GM12878 (cell line): Measurements from ENCODE around the gene ANKRD53. TPM values are rescaled to one million over a fixed set of nuclear protein-coding genes. Genes with fewer than 3 reads are reported as not detected.
A peak's percentile ranks its signal among the peaks of the same experiment; 100 is the strongest.

Experiments used
- ATAC-seq: fragments of 200-7000 bp; cut with Tn5 transposase; 3 replicates; pipeline ENCODE4 v1.9.1; 2020; ENCODE audit warnings: mild to moderate bottlenecking, moderate library complexity
- BruUV-seq: library from RNA; stranded (reverse); fragments of 400-500 nt; replicated peaks from 2 replicates; lab custom pipeline; 2021; lab: Mats Ljungman, UMichigan
- CTCF ChIA-PET: fragments of 300-600 bp; sonication (Branson Sonifier 250); formaldehyde crosslinking; extraction: SDS; loops from one replicate; lab custom pipeline; 2021; ENCODE audit warnings: inconsistent platforms; lab: Yijun Ruan, JAX
- POLR2A ChIA-PET: fragments of 350-600 bp; formaldehyde crosslinking; extraction: SDS; loops from one replicate; lab custom pipeline; 2021; ENCODE audit warnings: inconsistent platforms; lab: Charles Lee
- RAD21 ChIA-PET: fragments of 300-600 bp; sonication (Branson Sonifier 250); formaldehyde crosslinking; loops from one replicate; lab custom pipeline; 2023; ENCODE audit warnings: antibody characterized with exemption; ENCODE audit not compliant: unreplicated experiment; lab: Charles Lee
- SMC1A ChIA-PET: fragments of 300-600 bp; sonication (Branson Sonifier 250); formaldehyde crosslinking; loops from one replicate; lab custom pipeline; 2023; ENCODE audit not compliant: unreplicated experiment, uncharacterized antibody; lab: Charles Lee
- DNase-seq: peaks from one replicate; pipeline ENCODE4 v3.0.0-alpha.2; 2011; ENCODE audit warnings: low read depth, low spot score
- FAIRE-seq: peaks from 3 replicates; lab custom pipeline; 2011; peaks lifted over from hg19 to GRCh38; lab: Jason Lieb, UNC
- H2AFZ ChIP-seq: 2 replicates; pipeline ENCODE4 v1.6.0; 2011; ENCODE audit warnings: low read depth, low read length, control low read depth; ENCODE audit not compliant: control insufficient read depth
- H3K27ac ChIP-seq: 2 replicates; pipeline ENCODE4 v1.5.1; 2011; ENCODE audit warnings: control low read depth; ENCODE audit not compliant: control insufficient read depth, insufficient read depth
- H3K27me3 ChIP-seq, 2 experiments: replicated peaks in 1 of 2; 2 replicates each; pipeline versions ENCODE4 v1.6.0 to v1.6.1; 2011; ENCODE audit warnings: low read length in 1 of 2; ENCODE audit not compliant: control insufficient read depth in 2 of 2, insufficient read depth in 2 of 2
- H3K36me3 ChIP-seq, 2 experiments: 2 replicates each; pipeline ENCODE4 v1.5.1; 2011; ENCODE audit warnings: low read length in 1 of 2; ENCODE audit not compliant: control insufficient read depth in 2 of 2, insufficient read depth in 2 of 2
- H3K4me1 ChIP-seq: 2 replicates; pipeline ENCODE4 v1.6.1; 2011; ENCODE audit warnings: mild to moderate bottlenecking, low read length, moderate library complexity, mixed read lengths; ENCODE audit not compliant: control insufficient read depth, insufficient read depth
- H3K4me2 ChIP-seq: 2 replicates; pipeline ENCODE4 v1.6.0; 2011; ENCODE audit warnings: control low read depth; ENCODE audit not compliant: control insufficient read depth, insufficient read depth
- H3K4me3 ChIP-seq: fragments of 200-600 bp; sonication (generic); 2 replicates; pipeline ENCODE4 v1.5.1; 2016
- H3K79me2 ChIP-seq: 2 replicates; pipeline ENCODE4 v1.6.0; 2011; ENCODE audit warnings: low read length; ENCODE audit not compliant: control insufficient read depth, insufficient read depth
- H3K9ac ChIP-seq: 2 replicates; pipeline ENCODE4 v1.8.0; 2011; ENCODE audit warnings: low read length, control low read depth, mixed read lengths; ENCODE audit not compliant: control insufficient read depth, insufficient read depth
- H3K9me3 ChIP-seq: replicated peaks from 3 replicates; pipeline ENCODE4 v1.5.1; 2011; ENCODE audit warnings: mild to moderate bottlenecking, low read length; ENCODE audit not compliant: control insufficient read depth, insufficient read depth
- H4K20me1 ChIP-seq: 2 replicates; pipeline ENCODE4 v1.6.0; 2011; ENCODE audit not compliant: control insufficient read depth, insufficient read depth
- HCFC1 ChIP-seq: fragments of 150-350 bp; IDR thresholded peaks from 2 replicates; pipeline ENCODE4 v1.6.1; 2014; ENCODE audit warnings: low read length
- IRF4 ChIP-seq: IDR thresholded peaks from 2 replicates; pipeline ENCODE4 v1.6.1; 2011; ENCODE audit warnings: low read depth, low read length
- MTA3 ChIP-seq: IDR thresholded peaks from 2 replicates; pipeline ENCODE4 v1.6.1; 2012; ENCODE audit warnings: low read length, inconsistent platforms, borderline replicate concordance
- MYC ChIP-seq: IDR thresholded peaks from 2 replicates; pipeline ENCODE4 v1.6.1; 2011; ENCODE audit warnings: mild to moderate bottlenecking, low read length, moderate library complexity, inconsistent platforms; ENCODE audit not compliant: insufficient read depth, insufficient replicate concordance, insufficient read length, severe bottlenecking
- NR2F1 ChIP-seq: fragments of 450-650 bp; conservative IDR thresholded peaks from 2 replicates; pipeline ENCODE4 v1.6.1; 2017; ENCODE audit warnings: mild to moderate bottlenecking
- PAX8 ChIP-seq: fragments of 450-650 bp; IDR thresholded peaks from 2 replicates; pipeline ENCODE4 v1.6.1; 2017; ENCODE audit warnings: mild to moderate bottlenecking, moderate library complexity
- RUNX3 ChIP-seq: IDR thresholded peaks from 2 replicates; pipeline ENCODE4 v1.6.1; 2012; ENCODE audit warnings: low read length, inconsistent platforms
- SMC3 ChIP-seq: IDR thresholded peaks from 2 replicates; pipeline ENCODE4 v1.6.1; 2011; ENCODE audit warnings: low read length, improper control_type of control experiment, borderline replicate concordance
- SREBF1 ChIP-seq: IDR thresholded peaks from 2 replicates; pipeline ENCODE4 v1.6.1; 2012; ENCODE audit warnings: mild to moderate bottlenecking, low read length
- SREBF2 ChIP-seq: IDR thresholded peaks from 2 replicates; pipeline ENCODE4 v1.6.1; 2012; ENCODE audit warnings: mild to moderate bottlenecking, low read length
- TARDBP ChIP-seq: IDR thresholded peaks from 2 replicates; pipeline ENCODE4 v1.6.1; 2016; ENCODE audit warnings: borderline replicate concordance
- TCF3 ChIP-seq: IDR thresholded peaks from 2 replicates; pipeline ENCODE4 v1.6.1; 2012; ENCODE audit warnings: low read depth, mild to moderate bottlenecking, low read length, borderline replicate concordance; ENCODE audit not compliant: insufficient read depth
- YY1 ChIP-seq: IDR thresholded peaks from 2 replicates; pipeline ENCODE4 v1.6.1; 2011; ENCODE audit warnings: low read depth, mild to moderate bottlenecking, low read length
- ZNF207 ChIP-seq: fragments of 450-650 bp; IDR thresholded peaks from 2 replicates; pipeline ENCODE4 v1.6.1; 2014; ENCODE audit warnings: antibody characterized with exemption, mild to moderate bottlenecking, borderline replicate concordance
- WGBS: methylation state at CpG from one replicate; pipeline ENCODE4 v1.1.6; 2016; ENCODE audit warnings: low lambda C conversion rate; ENCODE audit not compliant: insufficient replicate concordance, insufficient coverage; ENCODE audit errors: missing lambda C conversion rate; 5-methylcytosine and 5-hydroxymethylcytosine counted together
- in situ Hi-C: fragments of 300-500 bp; cut with MboI; formaldehyde crosslinking; loops from 9 replicates; pipeline ENCODE4 v1.14.3; 2018; ENCODE audit warnings: mixed read lengths
- intact Hi-C: fragments of 100-400 bp; cut with micrococcal nuclease; formaldehyde crosslinking; loops from one replicate; pipeline ENCODE4 v1.14.2; 2022; ENCODE audit not compliant: unreplicated experiment
- polyA plus RNA-seq, 11 experiments: library from polyadenylated mRNA; depleted of rRNA in 4 of 11; unstranded in 6 of 11; stranded (reverse) in 5 of 11; fragments of >200 nt; fragmentation: Nextera tagmentation in 4 of 11; fragmentation: Illumina TruSeq in 1 of 11; extraction: Ambion mirVana in 4 of 11; extraction: Trizol in 1 of 11; gene quantifications; 1 replicate in 1 of 11; 2 replicates in 10 of 11; pipeline versions ENCODE4 v1.2.1 to v1.2.3, GENCODE V29; 2011 to 2016; ENCODE audit warnings: inconsistent platforms in 2 of 11, missing spikeins in 2 of 11, low read depth in 1 of 11
- total RNA-seq, 4 experiments: library from RNA; depleted of rRNA in 3 of 4; stranded (reverse); fragments of >200 nt in 3 of 4; fragmentation: Illumina TruSeq in 1 of 4; extraction: Trizol in 1 of 4; gene quantifications; 2 replicates each; pipeline versions ENCODE4 v1.2.1 to v1.2.3, GENCODE V29; 2013 to 2021
- TF ChIP-seq, protein P1 (sequence below), 3 experiments: IDR thresholded peaks in 2 of 3; conservative IDR thresholded peaks in 1 of 3; 2 replicates each; pipeline ENCODE4 v1.5.1; 2011; ENCODE audit warnings: low read depth in 3 of 3, low read length in 3 of 3, mild to moderate bottlenecking in 3 of 3, control low read depth in 2 of 3, moderate library complexity in 2 of 3, inconsistent platforms in 1 of 3, mixed read lengths in 1 of 3; ENCODE audit not compliant: control insufficient read depth in 2 of 3, insufficient read depth in 1 of 3; ENCODE audit errors: extremely low read depth in 1 of 3
- TF ChIP-seq, protein P2 (sequence below): fragments of 450-650 bp; IDR thresholded peaks from 2 replicates; pipeline ENCODE4 v1.6.1; 2018; ENCODE audit warnings: borderline replicate concordance, mild to moderate bottlenecking; ENCODE audit not compliant: partially characterized antibody
- TF ChIP-seq, protein P3 (sequence below): fragments of 450-650 bp; IDR thresholded peaks from 2 replicates; pipeline ENCODE4 v1.6.1; 2017; ENCODE audit warnings: low read depth, mild to moderate bottlenecking, moderate library complexity

ANKRD53 gene
- total and polyA plus RNA-seq, 10 of the 15 experiments (the other 5 are each of a cell fraction or from before 2014, with no cell fraction given): 0.04 TPM; not detected in 8

DNA sequence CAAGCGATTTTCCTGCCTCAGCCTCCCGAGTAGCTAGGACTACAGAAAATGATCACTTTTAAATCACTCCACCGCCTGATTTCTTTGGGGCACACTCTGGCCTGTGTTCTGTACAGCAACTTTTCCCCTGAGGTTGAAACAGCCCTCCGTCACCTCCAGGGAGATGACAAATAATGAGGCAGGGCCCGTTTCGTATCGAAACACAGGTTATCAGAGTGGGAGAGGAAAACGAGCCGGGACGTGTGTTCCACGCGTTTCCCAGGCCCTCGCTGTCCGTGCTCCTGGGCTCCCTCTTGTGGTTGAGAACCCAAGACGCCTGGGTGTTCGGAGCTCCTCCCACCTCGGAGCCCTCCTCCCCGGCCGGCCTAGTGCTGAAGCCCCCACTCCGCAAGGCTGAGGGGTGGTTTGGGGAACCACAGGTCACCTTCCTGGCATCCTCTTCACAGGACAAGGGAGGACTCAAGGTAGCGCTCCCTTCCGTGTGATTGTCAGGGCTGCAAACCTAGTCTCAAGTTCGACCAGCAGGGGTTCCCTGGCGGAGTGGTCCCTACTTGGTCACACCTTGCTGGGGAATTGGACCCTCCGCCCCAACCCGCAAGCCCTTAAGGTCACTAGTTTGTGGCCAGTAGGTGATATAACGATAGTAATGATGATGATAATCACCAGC is 30.0 kb upstream of the ANKRD53 start (continued):
- TF ChIP-seq, protein P1, sequence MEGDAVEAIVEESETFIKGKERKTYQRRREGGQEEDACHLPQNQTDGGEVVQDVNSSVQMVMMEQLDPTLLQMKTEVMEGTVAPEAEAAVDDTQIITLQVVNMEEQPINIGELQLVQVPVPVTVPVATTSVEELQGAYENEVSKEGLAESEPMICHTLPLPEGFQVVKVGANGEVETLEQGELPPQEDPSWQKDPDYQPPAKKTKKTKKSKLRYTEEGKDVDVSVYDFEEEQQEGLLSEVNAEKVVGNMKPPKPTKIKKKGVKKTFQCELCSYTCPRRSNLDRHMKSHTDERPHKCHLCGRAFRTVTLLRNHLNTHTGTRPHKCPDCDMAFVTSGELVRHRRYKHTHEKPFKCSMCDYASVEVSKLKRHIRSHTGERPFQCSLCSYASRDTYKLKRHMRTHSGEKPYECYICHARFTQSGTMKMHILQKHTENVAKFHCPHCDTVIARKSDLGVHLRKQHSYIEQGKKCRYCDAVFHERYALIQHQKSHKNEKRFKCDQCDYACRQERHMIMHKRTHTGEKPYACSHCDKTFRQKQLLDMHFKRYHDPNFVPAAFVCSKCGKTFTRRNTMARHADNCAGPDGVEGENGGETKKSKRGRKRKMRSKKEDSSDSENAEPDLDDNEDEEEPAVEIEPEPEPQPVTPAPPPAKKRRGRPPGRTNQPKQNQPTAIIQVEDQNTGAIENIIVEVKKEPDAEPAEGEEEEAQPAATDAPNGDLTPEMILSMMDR (IDR thresholded peaks at IDR 0.05 in 2 of 3, conservative IDR thresholded peaks at IDR 0.05 in 1 of 3; ENCODE audit: control insufficient read depth in 2 of 3, extremely low read depth in 1 of 3, insufficient read depth in 1 of 3, low read depth in 3 of 3, low read length in 3 of 3): peak; percentile 73 to 87 (median 87)
- TF ChIP-seq YY1 (0 out of 2 replicates have a peak, but pooled peaks have one; percentile 34), PAX8 (no peak), MYC (no peak), IRF4 (peak; percentile 44; the same call in 1 of the 2 replicates), SMC3 (peak; percentile 61), HCFC1 (no peak), RUNX3 (0 out of 2 replicates have a peak, but pooled peaks have one; percentile 19), NR2F1 (no peak), SREBF1 (no peak)
- TF ChIP-seq, all 136 proteins: peak for 7

DNA sequence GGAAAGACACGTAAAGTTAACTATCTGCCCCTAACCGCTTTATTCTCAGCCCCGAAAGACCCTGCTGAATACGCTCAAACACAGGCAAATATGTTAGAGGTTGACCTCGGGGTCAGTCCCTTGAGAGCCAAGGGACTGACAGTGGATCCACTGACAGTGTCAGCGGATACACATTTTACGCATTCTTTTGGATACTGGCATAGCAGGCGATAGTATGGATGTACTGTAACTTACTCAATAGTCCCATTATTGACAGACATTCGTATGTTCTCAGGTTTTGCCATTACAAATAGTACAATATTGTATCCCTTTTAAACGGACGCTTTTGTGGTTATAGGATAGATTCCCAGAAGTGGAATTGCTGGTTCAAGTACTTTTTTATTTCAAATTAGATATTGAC is 29.3 kb upstream of the ANKRD53 start:
- DNase-seq (no peak), FAIRE-seq (no peak), ATAC-seq (no peak)
- no peaks in the 10 kb centered on the region for H3K9me3 ChIP-seq
- SMC1A ChIA-PET: interaction anchor here (1.0 kb wide), 1 partner anchor 29 kb away, joined by 3 read pairs; no protein-coding TSS in a partner anchor
- H3K79me2 ChIP-seq: no peaks in the 10 kb centered on the region
- H3K36me3 ChIP-seq: no peaks in the 10 kb centered on the region
- no peak overlapping the region for H3K27ac ChIP-seq
- in situ Hi-C loops (loop anchor here (5.0 to 10.0 kb wide), 2 partner anchors 82 to 644 kb away; partner anchors contain the start of gene FAM136A), intact Hi-C loops (loop anchor here (2.0 to 10.0 kb wide), 2 partner anchors 158 to 644 kb away; partner anchors contain the start of genes FAM136A and FIGLA)
- H3K4me3 ChIP-seq: no peak overlapping the region
- no peak overlapping the region for H3K9ac ChIP-seq
- H3K27me3 ChIP-seq: no peaks in the 10 kb centered on the region
- RAD21 ChIA-PET: interaction anchor here (1.0 to 1.3 kb wide), 3 partner anchors 29 to 87 kb away, joined by 3 to 12 read pairs (median 4); no protein-coding TSS in a partner anchor
- H3K4me2 ChIP-seq: no peak overlapping the region
- WGBS: 40% methylated on average over 11 of the region's 11 CpGs
- H2AFZ ChIP-seq: no peak overlapping the region
- no peaks in the 10 kb centered on the region; the same call in 1 of the 2 replicates for H3K4me1 ChIP-seq
- CTCF ChIA-PET: interaction anchor here (0.6 to 5.3 kb wide), 27 partner anchors 8 to 645 kb away, joined by 3 to 94 read pairs (median 5); partner anchors contain the start of genes ANKRD53 and ATP6V1B1
- no peaks in the 10 kb centered on the region for H4K20me1 ChIP-seq
- POLR2A ChIA-PET: no interaction called here
- no TSS peak for BruUV-seq
- no peak for TF ChIP-seq ZNF207
- TF ChIP-seq, protein P2, sequence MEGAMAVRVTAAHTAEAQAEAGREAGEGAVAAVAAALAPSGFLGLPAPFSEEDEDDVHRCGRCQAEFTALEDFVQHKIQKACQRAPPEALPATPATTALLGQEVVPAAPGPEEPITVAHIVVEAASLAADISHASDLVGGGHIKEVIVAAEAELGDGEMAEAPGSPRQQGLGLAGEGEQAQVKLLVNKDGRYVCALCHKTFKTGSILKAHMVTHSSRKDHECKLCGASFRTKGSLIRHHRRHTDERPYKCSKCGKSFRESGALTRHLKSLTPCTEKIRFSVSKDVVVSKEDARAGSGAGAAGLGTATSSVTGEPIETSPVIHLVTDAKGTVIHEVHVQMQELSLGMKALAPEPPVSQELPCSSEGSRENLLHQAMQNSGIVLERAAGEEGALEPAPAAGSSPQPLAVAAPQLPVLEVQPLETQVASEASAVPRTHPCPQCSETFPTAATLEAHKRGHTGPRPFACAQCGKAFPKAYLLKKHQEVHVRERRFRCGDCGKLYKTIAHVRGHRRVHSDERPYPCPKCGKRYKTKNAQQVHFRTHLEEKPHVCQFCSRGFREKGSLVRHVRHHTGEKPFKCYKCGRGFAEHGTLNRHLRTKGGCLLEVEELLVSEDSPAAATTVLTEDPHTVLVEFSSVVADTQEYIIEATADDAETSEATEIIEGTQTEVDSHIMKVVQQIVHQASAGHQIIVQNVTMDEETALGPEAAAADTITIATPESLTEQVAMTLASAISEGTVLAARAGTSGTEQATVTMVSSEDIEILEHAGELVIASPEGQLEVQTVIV: no peak
- no peak for TF ChIP-seq MTA3
- TF ChIP-seq, protein P3, sequence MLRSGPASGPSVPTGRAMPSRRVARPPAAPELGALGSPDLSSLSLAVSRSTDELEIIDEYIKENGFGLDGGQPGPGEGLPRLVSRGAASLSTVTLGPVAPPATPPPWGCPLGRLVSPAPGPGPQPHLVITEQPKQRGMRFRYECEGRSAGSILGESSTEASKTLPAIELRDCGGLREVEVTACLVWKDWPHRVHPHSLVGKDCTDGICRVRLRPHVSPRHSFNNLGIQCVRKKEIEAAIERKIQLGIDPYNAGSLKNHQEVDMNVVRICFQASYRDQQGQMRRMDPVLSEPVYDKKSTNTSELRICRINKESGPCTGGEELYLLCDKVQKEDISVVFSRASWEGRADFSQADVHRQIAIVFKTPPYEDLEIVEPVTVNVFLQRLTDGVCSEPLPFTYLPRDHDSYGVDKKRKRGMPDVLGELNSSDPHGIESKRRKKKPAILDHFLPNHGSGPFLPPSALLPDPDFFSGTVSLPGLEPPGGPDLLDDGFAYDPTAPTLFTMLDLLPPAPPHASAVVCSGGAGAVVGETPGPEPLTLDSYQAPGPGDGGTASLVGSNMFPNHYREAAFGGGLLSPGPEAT: no peak
- no peak for TF ChIP-seq SREBF2
- no peak for TF ChIP-seq TARDBP
- TF ChIP-seq TCF3: no peak
